GM19395 (cell line): ENCODE measurements around the gene KIAA0232.
A peak's percentile ranks its signal among the peaks of the same experiment; 100 is the strongest.
"Not testable (repeated sequence)": the region's sequence is repeated elsewhere in the genome, so short reads cannot be mapped to it uniquely, and the experiment has no call there.

Source experiments
- ATAC-seq: cut with Tn5 transposase; IDR thresholded peaks from one replicate; pipeline ENCODE4 v1.9.1; 2021; ENCODE audit warnings: mild to moderate bottlenecking, moderate library complexity; ENCODE audit not compliant: unreplicated experiment

Gene KIAA0232

GRCh38 chr4:6880691-6881090 lies 98.2 kb downstream of the KIAA0232 start:
- no peak for ATAC-seq

GRCh38 chr4:6881908-6882307 lies 99.4 kb downstream of the KIAA0232 start:
- no peak for ATAC-seq

GRCh38 chr4:6884341-6884870 lies 101.9 kb downstream of the KIAA0232 start:
- ATAC-seq: no peak

GRCh38 chr4:6885953-6886557 lies 103.5 kb downstream of the KIAA0232 start:
- ATAC-seq: no peak

- no peak for ATAC-seq
These were observed 104.4 kb downstream of the KIAA0232 start for GRCh38 chr4:6886886-6887285.

- no peak for ATAC-seq
These were observed 105.3 kb downstream of the KIAA0232 start for GRCh38 chr4:6887591-6888371.

- no peak for ATAC-seq
These were observed 106.1 kb downstream of the KIAA0232 start for GRCh38 chr4:6888506-6889071.

GRCh38 chr4:6889101-6889735 lies 106.7 kb downstream of the KIAA0232 start:
- no peak for ATAC-seq

- no peak for ATAC-seq
These were observed 107.3 kb downstream of the KIAA0232 start for GRCh38 chr4:6889736-6890324.

- ATAC-seq: no peak
These were observed 107.8 kb downstream of the KIAA0232 start for GRCh38 chr4:6890358-6890757.

- ATAC-seq: not testable (repeated sequence)
These were observed 108.4 kb downstream of the KIAA0232 start for GRCh38 chr4:6890971-6891370.

GRCh38 chr4:6891436-6892170 lies 109.1 kb downstream of the KIAA0232 start:
- ATAC-seq: peak; percentile 32

GRCh38 chr4:6892190-6892908 lies 109.8 kb downstream of the KIAA0232 start:
- peak; percentile 56 for ATAC-seq

- no peak for ATAC-seq
These were observed 110.3 kb downstream of the KIAA0232 start for GRCh38 chr4:6892909-6893202.

GRCh38 chr4:6893449-6894085 lies 111.0 kb downstream of the KIAA0232 start:
- ATAC-seq: no peak

GRCh38 chr4:6894086-6894478 lies 111.6 kb downstream of the KIAA0232 start:
- ATAC-seq: no peak

GRCh38 chr4:6894528-6895498 lies 112.3 kb downstream of the KIAA0232 start:
- ATAC-seq: no peak

- no peak for ATAC-seq
These were observed 113.5 kb downstream of the KIAA0232 start for GRCh38 chr4:6896035-6896434.
